RPMI7951 (cell line): ENCODE data around the gene TMEM132E. TPM values are rescaled to one million over a fixed set of nuclear protein-coding genes. Genes with fewer than 3 reads are reported as not detected.
"Not testable (repeated sequence)": the region's sequence is repeated elsewhere in the genome, so short reads cannot be mapped to it uniquely, and the experiment has no call there.

Source experiments
- DNase-seq: peaks from one replicate; pipeline ENCODE4 v3.0.0-alpha.2; 2012; ENCODE audit warnings: low read depth
- total RNA-seq: library from RNA; depleted of rRNA; stranded (reverse); fragments of >200 nt; shearing (Covaris generic); gene quantifications from 2 replicates; pipeline ENCODE4 v1.2.3, GENCODE V29; 2014; rRNA removed

TMEM132E gene
- not detected in 2 replicates for total RNA-seq

GRCh38 chr17:34579017-34579946, at the start of gene TMEM132E:
Gene TMEM132E (plus strand): TSS chr17:34579582. CDS start chr17:34581077, 1,495 bp downstream.
- no peak for DNase-seq

GRCh38 chr17:34530918-34531317, 48.5 kb upstream of the TMEM132E start:
- no peak for DNase-seq

GRCh38 chr17:34532281-34533065, 46.9 kb upstream of the TMEM132E start:
- no peak for DNase-seq

GRCh38 chr17:34533806-34534527, 45.4 kb upstream of the TMEM132E start:
- DNase-seq: no peak

- DNase-seq: no peak
Measured at GRCh38 chr17:34537445-34537844, 41.9 kb upstream of the TMEM132E start.

- DNase-seq: not testable (repeated sequence)
Measured at GRCh38 chr17:34538582-34538981, 40.8 kb upstream of the TMEM132E start.

GRCh38 chr17:34539881-34540280, 39.5 kb upstream of the TMEM132E start:
- no peak for DNase-seq

- DNase-seq: peak; percentile 14
Measured at GRCh38 chr17:34542700-34543336, 36.6 kb upstream of the TMEM132E start.

GRCh38 chr17:34547453-34548063, 31.8 kb upstream of the TMEM132E start:
- no peak for DNase-seq

GRCh38 chr17:34549966-34550365, 29.4 kb upstream of the TMEM132E start:
- DNase-seq: no peak

GRCh38 chr17:34553907-34554306, 25.5 kb upstream of the TMEM132E start:
- DNase-seq: no peak

- peak; percentile 17 for DNase-seq
Measured at GRCh38 chr17:34556384-34556783, 23.0 kb upstream of the TMEM132E start.

- no peak for DNase-seq
Measured at GRCh38 chr17:34556931-34557330, 22.5 kb upstream of the TMEM132E start.

GRCh38 chr17:34561328-34561727, 18.1 kb upstream of the TMEM132E start:
- no peak for DNase-seq

- DNase-seq: no peak
Measured at GRCh38 chr17:34562387-34562786, 17.0 kb upstream of the TMEM132E start.

GRCh38 chr17:34565713-34566112, 13.7 kb upstream of the TMEM132E start:
- no peak for DNase-seq

GRCh38 chr17:34566201-34566600, 13.2 kb upstream of the TMEM132E start:
- no peak for DNase-seq

- DNase-seq: no peak
Measured at GRCh38 chr17:34566873-34567272, 12.5 kb upstream of the TMEM132E start.

- DNase-seq: no peak
Measured at GRCh38 chr17:34567691-34568465, 11.5 kb upstream of the TMEM132E start.

- no peak for DNase-seq
Measured at GRCh38 chr17:34568953-34569352, 10.4 kb upstream of the TMEM132E start.
